PFSK-1 (cell line): ENCODE measurements around the gene TMC8.

Experiments
- FOXP2 ChIP-seq: optimal IDR thresholded peaks from 2 replicates; pipeline ENCODE3; 2011; ENCODE audit warnings: borderline replicate concordance, control low read depth, inconsistent platforms; ENCODE audit not compliant: insufficient read depth; ENCODE audit errors: extremely low read length, extremely low read depth
- POLR2AphosphoS5 ChIP-seq: IDR thresholded peaks from 2 replicates; pipeline ENCODE4 v1.6.1; 2012; ENCODE audit warnings: low read depth, mild to moderate bottlenecking, control low read depth, low read length, moderate library complexity
- SIN3A ChIP-seq: IDR thresholded peaks from 2 replicates; pipeline ENCODE4 v1.6.1; 2012; ENCODE audit warnings: mild to moderate bottlenecking, low read length, moderate library complexity, borderline replicate concordance; ENCODE audit not compliant: insufficient read depth
- TAF1 ChIP-seq: IDR thresholded peaks from 2 replicates; pipeline ENCODE4 v1.6.1; 2012; ENCODE audit warnings: low read length, control low read depth, borderline replicate concordance; ENCODE audit not compliant: insufficient read depth
- TF ChIP-seq, protein P1 (sequence below), 2 experiments: IDR thresholded peaks; 2 replicates each; pipeline versions ENCODE4 v1.6.1 to v1.8.0; 2011 to 2012; ENCODE audit warnings: low read depth in 2 of 2, low read length in 2 of 2, control low read depth in 1 of 2, inconsistent platforms in 1 of 2, mild to moderate bottlenecking in 1 of 2, moderate library complexity in 1 of 2; ENCODE audit not compliant: insufficient read depth in 1 of 2

TMC8 gene

GRCh38 chr17:78101542-78101941 is 29.0 kb upstream of the TMC8 start:
- TF ChIP-seq POLR2AphosphoS5 (no peak), FOXP2 (no peak), TAF1 (no peak), SIN3A (no peak)
- TF ChIP-seq, protein P1, sequence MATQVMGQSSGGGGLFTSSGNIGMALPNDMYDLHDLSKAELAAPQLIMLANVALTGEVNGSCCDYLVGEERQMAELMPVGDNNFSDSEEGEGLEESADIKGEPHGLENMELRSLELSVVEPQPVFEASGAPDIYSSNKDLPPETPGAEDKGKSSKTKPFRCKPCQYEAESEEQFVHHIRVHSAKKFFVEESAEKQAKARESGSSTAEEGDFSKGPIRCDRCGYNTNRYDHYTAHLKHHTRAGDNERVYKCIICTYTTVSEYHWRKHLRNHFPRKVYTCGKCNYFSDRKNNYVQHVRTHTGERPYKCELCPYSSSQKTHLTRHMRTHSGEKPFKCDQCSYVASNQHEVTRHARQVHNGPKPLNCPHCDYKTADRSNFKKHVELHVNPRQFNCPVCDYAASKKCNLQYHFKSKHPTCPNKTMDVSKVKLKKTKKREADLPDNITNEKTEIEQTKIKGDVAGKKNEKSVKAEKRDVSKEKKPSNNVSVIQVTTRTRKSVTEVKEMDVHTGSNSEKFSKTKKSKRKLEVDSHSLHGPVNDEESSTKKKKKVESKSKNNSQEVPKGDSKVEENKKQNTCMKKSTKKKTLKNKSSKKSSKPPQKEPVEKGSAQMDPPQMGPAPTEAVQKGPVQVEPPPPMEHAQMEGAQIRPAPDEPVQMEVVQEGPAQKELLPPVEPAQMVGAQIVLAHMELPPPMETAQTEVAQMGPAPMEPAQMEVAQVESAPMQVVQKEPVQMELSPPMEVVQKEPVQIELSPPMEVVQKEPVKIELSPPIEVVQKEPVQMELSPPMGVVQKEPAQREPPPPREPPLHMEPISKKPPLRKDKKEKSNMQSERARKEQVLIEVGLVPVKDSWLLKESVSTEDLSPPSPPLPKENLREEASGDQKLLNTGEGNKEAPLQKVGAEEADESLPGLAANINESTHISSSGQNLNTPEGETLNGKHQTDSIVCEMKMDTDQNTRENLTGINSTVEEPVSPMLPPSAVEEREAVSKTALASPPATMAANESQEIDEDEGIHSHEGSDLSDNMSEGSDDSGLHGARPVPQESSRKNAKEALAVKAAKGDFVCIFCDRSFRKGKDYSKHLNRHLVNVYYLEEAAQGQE (IDR thresholded peaks at IDR 0.05; ENCODE audit: insufficient read depth in 1 of 2, low read depth in 2 of 2, low read length in 2 of 2): no peak

DNA sequence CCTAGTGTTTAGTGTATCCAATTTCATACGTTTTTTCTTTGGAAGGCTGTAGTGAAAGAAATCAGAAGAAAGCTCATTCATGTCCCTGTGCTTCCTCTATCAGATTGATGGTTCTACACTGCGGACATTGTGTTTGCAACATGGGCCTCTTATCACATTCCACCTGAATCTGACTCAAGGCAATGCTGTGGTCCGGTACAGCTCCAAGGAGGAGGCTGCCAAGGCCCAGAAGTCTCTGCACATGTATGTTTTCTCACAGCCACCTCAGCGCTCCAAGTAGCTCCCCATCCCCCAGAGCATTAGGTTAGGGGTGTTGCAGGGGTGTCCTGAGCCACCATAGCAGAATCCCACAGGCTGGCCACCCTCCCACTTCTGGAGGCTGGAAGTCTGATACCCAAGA is 27.3 kb upstream of the TMC8 start:
- no peak for TF ChIP-seq TAF1
- TF ChIP-seq FOXP2: no peak
- no peak for TF ChIP-seq SIN3A
- TF ChIP-seq, protein P1 (IDR thresholded peaks at IDR 0.05; ENCODE audit: insufficient read depth in 1 of 2, low read depth in 2 of 2, low read length in 2 of 2): no peak
- no peak for TF ChIP-seq POLR2AphosphoS5

- TF ChIP-seq TAF1 (no peak), SIN3A (no peak), POLR2AphosphoS5 (no peak), FOXP2 (no peak)
- TF ChIP-seq, protein P1 (IDR thresholded peaks at IDR 0.05; ENCODE audit: insufficient read depth in 1 of 2, low read depth in 2 of 2, low read length in 2 of 2): no peak
These were observed 26.0 kb upstream of the TMC8 start for GRCh38 chr17:78104540-78104941.

GRCh38 chr17:78105101-78105500 is 25.5 kb upstream of the TMC8 start:
- no peak for TF ChIP-seq FOXP2
- no peak for TF ChIP-seq POLR2AphosphoS5
- TF ChIP-seq SIN3A: no peak
- TF ChIP-seq, protein P1 (IDR thresholded peaks at IDR 0.05; ENCODE audit: insufficient read depth in 1 of 2, low read depth in 2 of 2, low read length in 2 of 2): no peak
- TF ChIP-seq TAF1: no peak

GRCh38 chr17:78105551-78105950 is 25.0 kb upstream of the TMC8 start:
- TF ChIP-seq SIN3A: no peak
- TF ChIP-seq POLR2AphosphoS5: no peak
- TF ChIP-seq, protein P1 (IDR thresholded peaks at IDR 0.05; ENCODE audit: insufficient read depth in 1 of 2, low read depth in 2 of 2, low read length in 2 of 2): no peak
- no peak for TF ChIP-seq FOXP2
- no peak for TF ChIP-seq TAF1
